WTC11 (cell line): Measurements from ENCODE around the gene DNASE1L3. TPM values are rescaled to one million over a fixed set of nuclear protein-coding genes. Genes with fewer than 3 reads are reported as not detected.

Source experiments
- ATAC-seq: fragments of 200-7000 bp; cut with Tn5 transposase; 2 replicates; pipeline ENCODE4 v1.10.0; 2021; ENCODE audit warnings: mild to moderate bottlenecking, moderate library complexity
- CTCF ChIA-PET: fragments of 300-600 bp; sonication (Branson Sonifier 250); formaldehyde crosslinking; loops from one replicate; lab custom pipeline; 2021; ENCODE audit warnings: antibody characterized with exemption; lab: Charles Lee
- POLR2A ChIA-PET: fragments of 350-600 bp; sonication (Branson Sonifier 250); formaldehyde crosslinking; loops from one replicate; lab custom pipeline; 2021; ENCODE audit warnings: antibody characterized with exemption; lab: Charles Lee
- DNase-seq: peaks from one replicate; pipeline ENCODE4 v3.0.0; 2021; ENCODE audit warnings: low spot score
- H3K27ac Mint-ChIP-seq: 2 replicates; pipeline ENCODE4 v1.8.0; 2021; ENCODE audit warnings: mixed read lengths
- H3K27me3 Mint-ChIP-seq: 2 replicates; pipeline ENCODE4 v1.8.0; 2021; ENCODE audit warnings: low read depth, mild to moderate bottlenecking, moderate library complexity, mixed read lengths
- H3K36me3 Mint-ChIP-seq: 2 replicates; pipeline ENCODE4 v1.8.0; 2021; ENCODE audit warnings: mixed read lengths
- H3K4me1 Mint-ChIP-seq: 2 replicates; pipeline ENCODE4 v1.8.0; 2022; ENCODE audit warnings: mixed read lengths
- H3K4me3 Mint-ChIP-seq: 2 replicates; pipeline ENCODE4 v1.8.0; 2021; ENCODE audit warnings: mild to moderate bottlenecking, moderate library complexity, mixed read lengths
- H3K9me3 Mint-ChIP-seq: 2 replicates; pipeline ENCODE4 v1.8.0; 2021; ENCODE audit warnings: mixed read lengths
- ATF2 ChIP-seq: sonication (generic); formaldehyde crosslinking; IDR thresholded peaks from 2 replicates; pipeline ENCODE4 v1.8.1; 2022; ENCODE audit warnings: low read depth, missing genetic modification reagents, borderline replicate concordance
- CDX4 ChIP-seq: fragments of 250-450 bp; sonication (Bioruptor Pico); IDR thresholded peaks from 2 replicates; pipeline ENCODE4 v1.9.0; 2021; ENCODE audit warnings: moderate library complexity, mild to moderate bottlenecking, inconsistent platforms, borderline replicate concordance
- CREM ChIP-seq: sonication (generic); formaldehyde crosslinking; IDR thresholded peaks from 2 replicates; pipeline ENCODE4 v1.8.1; 2022; ENCODE audit warnings: mild to moderate bottlenecking, missing genetic modification reagents, moderate library complexity
- EMX1 ChIP-seq: fragments of 250-450 bp; sonication (Bioruptor Pico); IDR thresholded peaks from 2 replicates; pipeline ENCODE4 v1.8.0; 2021; ENCODE audit warnings: mild to moderate bottlenecking
- FOXP1 ChIP-seq: sonication (generic); formaldehyde crosslinking; IDR thresholded peaks from 2 replicates; pipeline ENCODE4 v1.8.0; 2022; ENCODE audit warnings: missing genetic modification reagents, mild to moderate bottlenecking, moderate library complexity, borderline replicate concordance
- JUN ChIP-seq: sonication (generic); formaldehyde crosslinking; IDR thresholded peaks from 2 replicates; pipeline ENCODE4 v1.8.0; 2023; ENCODE audit warnings: mild to moderate bottlenecking, missing genetic modification reagents
- MXD4 ChIP-seq: fragments of 250-450 bp; sonication (Bioruptor Pico); IDR thresholded peaks from 2 replicates; pipeline ENCODE4 v1.8.0; 2021; ENCODE audit warnings: mild to moderate bottlenecking, moderate library complexity, borderline replicate concordance
- OVOL2 ChIP-seq: fragments of 250-450 bp; sonication (Bioruptor Pico); IDR thresholded peaks from 2 replicates; pipeline ENCODE4 v1.9.0; 2021; ENCODE audit warnings: mild to moderate bottlenecking, borderline replicate concordance
- PRRX2 ChIP-seq: fragments of 250-450 bp; sonication (Bioruptor Pico); IDR thresholded peaks from 2 replicates; pipeline ENCODE4 v1.8.0; 2021; ENCODE audit warnings: mild to moderate bottlenecking
- ZBTB43 ChIP-seq: sonication (generic); formaldehyde crosslinking; IDR thresholded peaks from 2 replicates; pipeline ENCODE4 v1.8.1; 2023; ENCODE audit warnings: mild to moderate bottlenecking, missing genetic modification reagents
- ZNF219 ChIP-seq: sonication (generic); formaldehyde crosslinking; IDR thresholded peaks from 2 replicates; pipeline ENCODE4 v1.8.0; 2023; ENCODE audit warnings: missing genetic modification reagents, mild to moderate bottlenecking, borderline replicate concordance
- ZNF263 ChIP-seq: sonication (generic); formaldehyde crosslinking; IDR thresholded peaks from 2 replicates; pipeline ENCODE4 v1.8.1; 2022; ENCODE audit warnings: low read depth, mild to moderate bottlenecking, moderate library complexity, missing genetic modification reagents
- ZNF532 ChIP-seq: fragments of 250-450 bp; sonication (Bioruptor Pico); IDR thresholded peaks from 2 replicates; pipeline ENCODE4 v1.9.0; 2021; ENCODE audit warnings: mild to moderate bottlenecking, borderline replicate concordance
- total RNA-seq: library from RNA; stranded (reverse); gene quantifications from 3 replicates; pipeline ENCODE4 v1.2.3, GENCODE V29; 2021
- TF ChIP-seq, protein P1 (sequence below): sonication (generic); formaldehyde crosslinking; IDR thresholded peaks from 2 replicates; pipeline ENCODE4 v1.8.0; 2022; ENCODE audit warnings: mild to moderate bottlenecking, missing genetic modification reagents
- TF ChIP-seq, protein P2 (sequence below): fragments of 250-450 bp; sonication (Bioruptor Pico); IDR thresholded peaks from 2 replicates; pipeline ENCODE4 v1.8.0; 2021; ENCODE audit warnings: mild to moderate bottlenecking

DNASE1L3 gene
- total RNA-seq, 1 experiment from 2014 or later: not detected

DNA sequence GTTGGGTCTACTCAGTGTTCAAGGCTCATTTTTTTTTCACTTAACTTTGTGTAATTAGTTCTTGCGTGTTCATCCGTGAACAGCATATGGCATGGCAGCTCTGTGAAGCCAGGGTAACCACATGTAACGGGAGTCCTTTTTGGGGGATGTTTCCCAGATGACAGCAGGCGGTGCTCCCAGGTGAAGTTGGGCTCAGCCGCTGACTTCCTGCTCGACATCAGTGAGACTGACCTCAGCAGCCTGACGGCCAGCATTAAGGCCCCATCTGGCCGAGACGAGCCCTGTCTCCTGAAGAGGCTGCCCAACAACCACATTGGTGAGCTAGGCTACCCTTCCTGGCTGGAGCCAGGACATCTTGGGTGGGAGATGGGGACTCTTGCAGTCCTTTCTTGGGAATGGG lies 62.7 kb downstream of the DNASE1L3 start (continued):
- TF ChIP-seq ZBTB43 (CRISPR knock-in tag) (no peak), ATF2 (no peak), MXD4 (no peak), CDX4 (CRISPR knock-in tag) (no peak), CREM (CRISPR knock-in tag) (no peak), JUN (CRISPR knock-in tag) (no peak)
- TF ChIP-seq, protein P1, sequence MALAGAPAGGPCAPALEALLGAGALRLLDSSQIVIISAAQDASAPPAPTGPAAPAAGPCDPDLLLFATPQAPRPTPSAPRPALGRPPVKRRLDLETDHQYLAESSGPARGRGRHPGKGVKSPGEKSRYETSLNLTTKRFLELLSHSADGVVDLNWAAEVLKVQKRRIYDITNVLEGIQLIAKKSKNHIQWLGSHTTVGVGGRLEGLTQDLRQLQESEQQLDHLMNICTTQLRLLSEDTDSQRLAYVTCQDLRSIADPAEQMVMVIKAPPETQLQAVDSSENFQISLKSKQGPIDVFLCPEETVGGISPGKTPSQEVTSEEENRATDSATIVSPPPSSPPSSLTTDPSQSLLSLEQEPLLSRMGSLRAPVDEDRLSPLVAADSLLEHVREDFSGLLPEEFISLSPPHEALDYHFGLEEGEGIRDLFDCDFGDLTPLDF (CRISPR knock-in tag): no peak

DNA sequence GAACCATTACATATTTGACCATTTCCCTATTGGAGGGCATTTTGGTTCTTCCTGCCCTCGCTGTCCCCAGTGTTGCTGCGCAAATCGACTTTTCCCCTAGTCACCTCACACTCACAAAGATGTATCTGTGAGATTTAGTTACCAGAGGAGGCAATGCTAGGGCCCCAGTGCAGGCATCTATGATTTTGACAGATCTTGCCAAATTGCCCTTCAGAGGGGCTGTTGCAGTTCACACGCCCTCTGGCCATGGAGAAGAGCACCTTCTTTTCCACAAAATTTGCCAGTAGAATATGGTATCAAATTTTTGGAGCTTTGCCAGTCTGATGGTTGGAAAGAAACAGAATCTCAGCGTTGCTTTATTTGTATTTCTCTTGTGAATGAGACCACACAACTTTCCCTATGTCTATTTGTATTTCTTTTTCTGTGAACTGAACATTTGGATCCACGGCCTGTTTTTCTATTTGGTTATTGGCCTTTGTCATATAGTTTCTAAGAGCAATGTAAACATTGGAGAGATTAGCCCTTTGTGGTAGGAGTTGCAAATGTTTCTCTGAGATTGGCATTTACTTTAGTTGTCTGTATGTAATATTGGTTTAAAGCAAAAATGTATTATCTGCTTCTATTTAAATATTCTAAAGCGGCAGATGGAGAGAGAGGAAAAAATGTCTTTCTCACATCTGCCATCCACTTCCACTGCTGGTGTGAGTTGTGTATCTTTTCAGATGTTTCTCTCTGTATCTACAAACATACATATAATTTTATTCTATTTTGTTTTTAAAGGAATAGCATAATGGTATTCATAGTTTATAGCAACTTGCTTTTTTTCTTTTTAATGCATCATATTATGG lies 66.1 kb downstream of the DNASE1L3 start:
- Mint-ChIP-seq H3K27me3 (no peaks in the 10 kb centered on the region), H3K36me3 (peaks cover 75% of the 10 kb centered on the region), H3K4me1 (no peaks in the 10 kb centered on the region), H3K27ac (no peak overlapping the region), H3K4me3 (no peak overlapping the region), H3K9me3 (no peaks in the 10 kb centered on the region)
- POLR2A ChIA-PET: no interaction called here
- TF ChIP-seq ZNF219 (CRISPR knock-in tag) (no peak), FOXP1 (no peak), OVOL2 (CRISPR knock-in tag) (no peak), PRRX2 (CRISPR knock-in tag) (no peak), CREM (CRISPR knock-in tag) (no peak)
- DNase-seq: no peak
- ATAC-seq: no peak
- CTCF ChIA-PET: no interaction called here

- H3K4me1 Mint-ChIP-seq: no peaks in the 10 kb centered on the region
- H3K27ac Mint-ChIP-seq: no peak overlapping the region; the same call in 1 of the 2 replicates
- POLR2A ChIA-PET: no interaction called here
- ATAC-seq (no peak), DNase-seq (no peak)
- no peaks in the 10 kb centered on the region for H3K9me3 Mint-ChIP-seq
- no peak overlapping the region for H3K4me3 Mint-ChIP-seq
- H3K27me3 Mint-ChIP-seq: no peaks in the 10 kb centered on the region
- H3K36me3 Mint-ChIP-seq: peaks cover 75% of the 10 kb centered on the region
- CTCF ChIA-PET: no interaction called here
- TF ChIP-seq ATF2 (no peak), ZNF263 (no peak), ZNF532 (CRISPR knock-in tag) (no peak), EMX1 (CRISPR knock-in tag) (no peak)
- TF ChIP-seq, protein P2, sequence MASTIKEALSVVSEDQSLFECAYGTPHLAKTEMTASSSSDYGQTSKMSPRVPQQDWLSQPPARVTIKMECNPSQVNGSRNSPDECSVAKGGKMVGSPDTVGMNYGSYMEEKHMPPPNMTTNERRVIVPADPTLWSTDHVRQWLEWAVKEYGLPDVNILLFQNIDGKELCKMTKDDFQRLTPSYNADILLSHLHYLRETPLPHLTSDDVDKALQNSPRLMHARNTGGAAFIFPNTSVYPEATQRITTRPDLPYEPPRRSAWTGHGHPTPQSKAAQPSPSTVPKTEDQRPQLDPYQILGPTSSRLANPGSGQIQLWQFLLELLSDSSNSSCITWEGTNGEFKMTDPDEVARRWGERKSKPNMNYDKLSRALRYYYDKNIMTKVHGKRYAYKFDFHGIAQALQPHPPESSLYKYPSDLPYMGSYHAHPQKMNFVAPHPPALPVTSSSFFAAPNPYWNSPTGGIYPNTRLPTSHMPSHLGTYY (CRISPR knock-in tag): no peak
These were observed 67.2 kb downstream of the DNASE1L3 start for GRCh38 chr3:58143417-58144055.
